Measurements from ENCODE around the gene TSPAN12.

TSPAN12 gene

DNA sequence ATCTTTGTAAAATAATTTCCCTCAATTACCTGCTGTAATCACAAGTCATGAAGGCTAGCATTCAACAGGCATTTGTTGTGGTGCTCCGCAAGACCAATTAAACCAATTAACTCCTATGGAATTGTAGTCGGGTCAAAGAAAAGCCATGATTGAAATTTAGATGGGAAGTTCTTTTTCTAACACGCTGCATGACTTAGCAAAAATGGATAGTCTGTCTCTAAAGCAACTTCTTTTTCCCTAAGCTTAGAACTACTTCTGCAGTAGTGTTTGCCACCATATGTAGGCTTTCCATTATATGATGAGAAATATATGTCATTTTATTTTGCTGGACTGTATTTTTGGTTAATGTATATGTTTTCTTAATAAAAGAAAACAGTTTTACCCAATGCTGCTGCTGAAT is 119.1 kb downstream of the TSPAN12 start:
- no peak for DNase-seq
